Ascending aorta (tissue), 2 donors: Measurements from ENCODE around the gene MYL7. TPM values are rescaled to one million over a fixed set of nuclear protein-coding genes. Genes with fewer than 3 reads are reported as not detected.

ENCODE experiments used
- DNase-seq, 2 donors: peaks; one replicate each; pipeline ENCODE4 v3.0.0-alpha.2; 2019; ENCODE audit warnings: low spot score in 2 of 2
- H3K27ac ChIP-seq, 2 donors: fragments of 200-600 bp; sonication (generic); one replicate each; pipeline ENCODE4 v1.5.1; 2016 to 2017; ENCODE audit warnings: mild to moderate bottlenecking in 1 of 2
- H3K27me3 ChIP-seq: fragments of 200-600 bp; sonication (generic); one replicate; pipeline ENCODE4 v1.5.1; 2017
- H3K36me3 ChIP-seq, 2 donors: fragments of 200-600 bp; sonication (generic); one replicate each; pipeline ENCODE4 v1.5.1; 2016
- H3K4me1 ChIP-seq, 2 donors: fragments of 200-600 bp; sonication (generic); one replicate each; pipeline ENCODE4 v1.5.1; 2016 to 2017; ENCODE audit warnings: mild to moderate bottlenecking in 1 of 2
- H3K4me3 ChIP-seq, 2 donors: fragments of 200-600 bp; sonication (generic); one replicate each; pipeline ENCODE4 v1.5.1; 2016 to 2017; ENCODE audit warnings: mild to moderate bottlenecking in 1 of 2
- H3K9me3 ChIP-seq, 2 donors: fragments of 200-600 bp; sonication (generic); one replicate each; pipeline ENCODE4 v1.5.1; 2016
- CTCF ChIP-seq, 3 experiments: fragments of 200-600 bp in 2 of 3; fragments of 450-650 bp in 1 of 3; sonication (generic) in 2 of 3; IDR thresholded peaks; one replicate each; pipeline ENCODE4 v1.5.1; 2016 to 2019; ENCODE audit warnings: antibody characterized with exemption in 3 of 3, mild to moderate bottlenecking in 1 of 3, moderate library complexity in 1 of 3
- intact Hi-C: fragments of 100-400 bp; cut with DNase I; formaldehyde crosslinking; loops from one replicate; pipeline ENCODE4 v1.15.1; 2023
- total RNA-seq: library from RNA; depleted of rRNA; stranded (reverse); fragments of >200 nt; gene quantifications from one replicate; pipeline ENCODE4 v1.1.0, GENCODE V29; 2016

Gene MYL7
- total RNA-seq, 1 donor from 2014 or later, result not detected

- intact Hi-C loops, result no loop called here
- Histone ChIP-seq H3K4me1 (peaks cover 24 to 42% of the 10 kb centered on the region in 2 donors), H3K4me3 (no peak overlapping the region), H3K27me3 (no peaks in the 10 kb centered on the region), H3K27ac (peak overlapping the region; percentile 1 to 100), H3K9me3 (no peaks in the 10 kb centered on the region), H3K36me3 (peaks cover 84 to 94% of the 10 kb centered on the region in 2 donors)
- TF ChIP-seq CTCF (IDR thresholded peaks at IDR 0.05), result no peak
- no peak for DNase-seq
These were observed 29.4 kb downstream of the MYL7 start for GRCh38 chr7:44111761-44112160.

GRCh38 chr7:44110719-44111635, 30.2 kb downstream of the MYL7 start:
- H3K9me3 ChIP-seq, result no peaks in the 10 kb centered on the region
- H3K27me3 ChIP-seq, result no peaks in the 10 kb centered on the region
- no peak for DNase-seq
- intact Hi-C loops, result no loop called here
- TF ChIP-seq CTCF (IDR thresholded peaks at IDR 0.05), result no peak
- peak overlapping the region; percentile 99 to 100 for H3K27ac ChIP-seq
- peaks cover 82 to 98% of the 10 kb centered on the region in 2 donors for H3K36me3 ChIP-seq
- H3K4me1 ChIP-seq, result peaks cover 31 to 50% of the 10 kb centered on the region in 2 donors
- no peak overlapping the region for H3K4me3 ChIP-seq

GRCh38 chr7:44109991-44110390, 31.1 kb downstream of the MYL7 start:
- intact Hi-C loops, result no loop called here

GRCh38 chr7:44108768-44109750, 32.1 kb downstream of the MYL7 start:
- peak in 1 of 3 experiments; percentile 10 for TF ChIP-seq CTCF (IDR thresholded peaks at IDR 0.05)
- DNase-seq, result no peak
- Histone ChIP-seq H3K27ac (peak overlapping the region; percentile 99 to 100), H3K4me1 (peaks cover 36 to 53% of the 10 kb centered on the region in 2 donors), H3K27me3 (no peaks in the 10 kb centered on the region), H3K4me3 (peak overlapping the region in 1 of 2 donors; percentile 88), H3K9me3 (no peaks in the 10 kb centered on the region), H3K36me3 (peaks cover 72 to 82% of the 10 kb centered on the region in 2 donors)
- intact Hi-C loops, result no loop called here

More at GRCh38 chr7:44109991-44110390, 31.1 kb downstream of the MYL7 start:
- no peak for TF ChIP-seq CTCF (IDR thresholded peaks at IDR 0.05)
- DNase-seq, result no peak
- Histone ChIP-seq H3K27me3 (no peaks in the 10 kb centered on the region), H3K4me1 (peaks cover 32 to 53% of the 10 kb centered on the region in 2 donors), H3K4me3 (peak overlapping the region in 1 of 2 donors; percentile 6), H3K36me3 (peaks cover 82 to 91% of the 10 kb centered on the region in 2 donors), H3K27ac (peak overlapping the region; percentile 99 to 100), H3K9me3 (no peaks in the 10 kb centered on the region)

GRCh38 chr7:44107961-44108767, 33.0 kb downstream of the MYL7 start:
- peaks cover 43 to 57% of the 10 kb centered on the region in 2 donors for H3K4me1 ChIP-seq

More at GRCh38 chr7:44107961-44108767, 33.0 kb downstream of the MYL7 start:
- Histone ChIP-seq H3K27ac (peak overlapping the region; percentile 99 to 100), H3K9me3 (no peaks in the 10 kb centered on the region), H3K36me3 (peaks cover 64 to 73% of the 10 kb centered on the region in 2 donors), H3K4me3 (peak overlapping the region; percentile 63 to 88), H3K27me3 (no peaks in the 10 kb centered on the region)
- DNase-seq, result no peak
- intact Hi-C loops, result no loop called here
- no peak for TF ChIP-seq CTCF (IDR thresholded peaks at IDR 0.05)
